Stimulated activated CD4-positive, alpha-beta T cell treated with anti-CD3 and anti-CD28 coated beads, Interleukin-1b, Interleukin-23, amount 100 ng/mL, for 24 hours (primary cell): ENCODE data around the gene PTGR2.
"Not testable (repeated sequence)": the region's sequence is repeated elsewhere in the genome, so short reads cannot be mapped to it uniquely, and the experiment has no call there.

ENCODE experiments used
- DNase-seq, 4 experiments: peaks; one replicate each; pipeline ENCODE4 v3.0.0-alpha.2; 2020; ENCODE audit warnings: low read depth in 4 of 4, low spot score in 1 of 4

PTGR2 gene

DNA sequence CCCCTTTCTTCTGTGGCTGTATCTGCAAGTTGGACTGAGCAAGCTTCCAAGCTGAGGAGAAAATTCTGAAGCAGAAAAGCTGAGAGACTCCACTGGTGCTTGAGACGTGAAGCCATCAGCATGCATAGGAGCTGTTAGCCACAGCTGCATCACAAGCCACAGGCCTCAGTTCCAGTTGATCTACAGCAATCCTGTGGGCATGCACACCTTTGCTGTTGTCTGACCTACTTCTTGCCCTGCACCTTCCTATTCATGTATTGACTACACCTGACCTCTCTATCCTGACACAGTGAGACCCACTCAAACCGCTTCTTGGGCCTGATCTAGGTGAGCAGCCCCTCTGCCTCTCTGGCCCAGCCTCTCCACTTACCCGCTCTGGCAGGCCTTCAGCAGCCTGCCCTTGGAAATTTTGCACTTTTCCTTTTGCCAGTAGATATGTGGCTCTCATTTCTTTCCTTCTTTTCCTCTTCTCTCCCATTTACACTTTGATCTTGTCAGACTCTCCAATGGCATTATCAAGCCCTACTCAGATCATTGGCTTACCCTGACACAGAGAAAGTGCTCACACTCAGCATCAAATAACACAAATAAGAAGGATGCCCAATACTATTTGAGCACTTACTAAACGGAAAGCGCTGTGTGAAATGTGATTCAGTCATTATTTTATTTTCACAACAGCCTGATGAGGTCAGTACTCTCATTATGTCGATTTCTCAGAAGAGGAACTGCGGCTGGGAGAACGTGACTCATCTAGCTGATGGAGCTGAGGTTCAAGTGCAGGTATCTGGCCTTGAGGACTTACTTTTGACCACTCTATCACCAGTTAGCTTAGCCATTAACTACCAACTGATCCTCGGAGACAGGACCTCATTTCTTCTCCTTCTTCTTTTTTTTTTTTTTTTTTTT is 21.9 kb upstream of the PTGR2 start:
- DNase-seq: peak in 1 of 4 experiments; percentile 26

DNA sequence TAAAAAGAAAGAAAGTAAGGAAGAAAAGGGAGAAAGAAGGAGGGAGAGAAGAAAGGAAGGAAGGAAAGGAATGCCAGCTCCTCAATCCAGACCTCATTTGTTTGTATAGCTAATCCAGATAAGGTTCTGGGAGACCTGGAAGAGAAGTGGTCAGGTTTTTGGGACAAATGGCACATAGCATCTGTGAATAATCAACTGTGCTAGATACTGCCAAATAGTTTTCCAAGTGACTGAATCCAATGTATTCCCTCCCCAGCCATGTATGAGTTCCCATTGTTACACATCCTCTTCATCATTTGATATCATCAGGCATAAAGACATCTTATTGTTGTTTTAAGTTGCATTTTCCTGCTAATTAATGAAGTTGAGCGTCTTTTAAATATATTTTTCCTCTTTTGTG is 18.6 kb upstream of the PTGR2 start:
- DNase-seq: no peak

DNA sequence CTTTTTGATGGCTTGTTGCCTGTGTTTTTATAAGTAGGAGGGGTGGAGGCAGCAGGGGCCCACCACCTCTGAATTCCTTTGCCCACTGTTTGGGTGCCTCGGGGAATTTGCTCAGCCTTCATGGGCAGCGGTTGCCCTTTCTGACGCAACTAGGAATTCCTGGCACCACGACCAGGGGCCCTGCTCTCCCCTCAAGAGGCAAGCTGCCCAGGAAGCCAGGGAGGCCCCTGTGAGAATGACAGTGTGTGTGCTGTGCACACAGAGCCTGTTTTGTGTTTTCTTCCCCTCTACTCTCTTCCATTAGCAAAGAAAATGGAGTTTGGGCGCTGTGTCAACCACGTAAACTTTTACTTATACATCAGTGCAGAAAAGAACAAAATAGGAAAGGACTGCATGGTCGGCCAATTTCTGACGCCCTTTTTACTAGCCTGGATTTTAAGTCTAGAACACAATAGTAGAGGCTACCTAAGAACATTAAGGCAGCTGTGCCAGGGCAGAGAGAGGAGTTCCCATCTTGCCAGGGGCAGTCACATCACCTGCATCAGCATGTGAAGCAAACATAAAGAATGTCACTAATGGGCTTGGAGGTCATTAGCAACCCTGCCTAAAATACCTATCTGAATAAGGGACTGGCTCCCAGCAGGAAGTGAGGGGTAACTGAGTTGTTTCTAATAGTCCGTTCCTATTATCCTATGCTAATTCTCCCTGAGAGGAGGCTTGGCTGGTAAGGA is 17.9 kb upstream of the PTGR2 start:
- no peak for DNase-seq

DNA sequence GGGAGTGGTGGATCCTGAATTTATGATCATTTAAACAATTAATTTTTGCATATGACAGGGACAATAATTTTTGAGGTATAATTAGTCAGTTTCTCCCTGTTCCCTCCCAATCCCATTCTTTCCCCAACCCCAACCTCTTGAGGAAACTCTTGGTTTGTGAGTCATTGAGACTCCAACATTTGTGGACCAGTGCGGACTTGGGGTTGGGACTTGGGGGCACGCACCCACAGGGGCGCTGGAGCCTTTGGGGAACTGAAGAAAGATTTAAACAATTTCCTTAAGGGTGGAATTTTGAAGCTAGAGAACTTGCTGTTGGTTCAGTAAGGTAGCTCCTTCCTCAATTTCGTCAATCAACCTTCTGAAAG is 17.4 kb upstream of the PTGR2 start:
- no peak for DNase-seq

DNA sequence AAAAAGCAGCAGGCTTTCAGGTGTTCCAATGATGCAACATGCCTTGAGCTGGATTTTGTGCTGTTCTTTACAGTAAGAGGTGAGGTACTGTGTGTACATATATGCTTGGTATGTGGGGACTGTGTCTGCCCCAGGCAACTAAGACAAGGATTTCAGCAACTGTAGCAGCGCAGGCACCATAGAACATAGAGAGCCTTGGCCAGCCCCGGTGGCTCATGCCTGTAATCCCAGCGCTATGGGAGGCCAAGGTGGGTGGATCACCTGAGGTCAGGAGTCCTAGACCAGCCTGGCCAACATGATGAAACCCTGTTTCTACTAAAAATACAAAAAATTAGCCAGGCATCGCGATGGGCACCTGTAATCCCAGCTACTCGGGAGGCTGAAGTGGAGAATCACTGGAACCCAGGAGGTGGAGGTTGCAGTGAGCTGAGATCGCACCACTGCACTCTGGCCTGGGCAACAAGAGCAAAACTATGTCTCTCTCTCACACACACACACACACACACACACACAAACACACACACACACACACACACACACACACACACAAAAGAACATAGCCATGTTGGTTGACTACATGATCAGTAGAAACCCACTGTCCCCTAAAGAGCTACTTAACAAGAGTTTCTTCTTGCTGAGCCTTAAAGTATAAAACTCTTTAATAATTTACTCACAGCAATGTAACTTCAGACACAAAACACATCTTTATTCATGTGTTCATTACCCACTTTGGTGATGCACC is 13.2 kb upstream of the PTGR2 start:
- DNase-seq: not testable (repeated sequence)

DNA sequence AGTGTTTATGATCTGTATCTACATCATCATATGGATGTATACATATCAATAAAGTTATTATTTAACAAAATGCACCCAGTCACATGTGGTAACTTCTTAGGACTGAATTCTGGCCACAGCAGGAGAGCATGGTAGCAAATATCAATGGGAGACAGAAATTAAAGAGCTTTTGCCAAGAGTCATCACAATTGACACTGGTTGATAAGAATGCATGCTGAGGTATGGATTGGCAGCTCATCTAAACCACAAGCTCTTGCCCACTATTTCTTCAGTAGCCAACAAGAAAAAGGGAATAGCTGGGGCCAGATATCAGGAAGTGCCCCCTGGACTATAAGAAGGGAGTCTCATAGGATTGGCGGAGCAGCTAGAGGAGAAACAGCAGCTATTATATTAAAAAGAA is 9.4 kb upstream of the PTGR2 start:
- DNase-seq: no peak

DNA sequence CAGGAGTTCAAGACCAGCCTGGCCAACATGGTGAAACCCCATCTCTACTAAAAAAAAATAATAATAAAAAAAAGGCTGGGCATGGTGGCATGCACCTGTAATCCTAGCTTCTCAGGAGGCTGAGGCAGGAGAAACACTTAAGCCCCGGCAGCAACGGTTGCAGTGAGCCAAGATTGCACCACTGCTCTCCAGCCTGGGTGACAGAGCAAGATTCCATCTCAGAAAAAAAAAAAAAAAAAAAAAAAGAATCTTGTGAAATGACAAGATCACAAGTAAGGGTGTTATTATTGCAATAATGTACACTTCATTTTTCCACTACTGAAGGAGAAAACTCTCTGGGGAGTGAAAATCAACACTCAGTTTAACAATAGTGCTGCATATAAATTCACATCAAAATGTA is 8.8 kb upstream of the PTGR2 start:
- no peak for DNase-seq

DNA sequence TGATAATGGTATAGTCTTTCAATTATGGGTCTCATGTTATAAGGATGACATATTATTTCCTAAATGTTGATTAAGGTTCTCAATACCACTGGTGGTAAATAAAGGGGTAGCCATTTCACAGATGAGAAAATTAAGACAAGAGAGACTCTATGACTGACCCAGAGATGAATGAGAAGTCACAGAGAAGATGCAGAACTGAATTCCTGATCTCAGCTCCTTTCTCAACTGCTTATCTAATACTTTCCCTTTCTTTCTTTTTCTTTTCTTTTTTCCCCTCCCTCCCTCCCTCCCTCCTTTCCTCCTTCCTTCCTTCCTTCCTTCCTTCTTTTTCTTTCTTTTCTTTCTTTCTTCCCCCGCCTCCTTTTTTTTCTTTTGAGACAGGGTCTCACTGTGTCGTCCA is 8.3 kb upstream of the PTGR2 start:
- no peak for DNase-seq

DNA sequence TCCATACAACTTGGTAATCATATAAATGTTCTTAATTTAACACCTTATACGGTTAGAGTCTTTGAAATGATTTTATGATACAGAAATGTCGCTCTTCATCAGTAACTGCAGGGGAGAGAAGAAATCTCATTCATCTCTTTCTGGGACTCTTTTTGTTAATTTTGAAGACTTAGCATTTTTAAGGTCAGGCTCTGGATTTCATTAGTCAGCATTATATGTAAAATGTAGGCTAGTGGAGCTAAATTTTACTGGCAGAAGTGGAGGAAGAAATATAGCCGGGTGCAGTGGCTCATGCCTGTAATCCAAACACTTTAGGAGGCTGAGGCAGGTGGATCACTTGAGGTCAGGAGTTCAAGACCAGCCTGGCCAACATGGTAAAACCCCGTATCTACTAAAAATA is 4.7 kb upstream of the PTGR2 start:
- DNase-seq: no peak

DNA sequence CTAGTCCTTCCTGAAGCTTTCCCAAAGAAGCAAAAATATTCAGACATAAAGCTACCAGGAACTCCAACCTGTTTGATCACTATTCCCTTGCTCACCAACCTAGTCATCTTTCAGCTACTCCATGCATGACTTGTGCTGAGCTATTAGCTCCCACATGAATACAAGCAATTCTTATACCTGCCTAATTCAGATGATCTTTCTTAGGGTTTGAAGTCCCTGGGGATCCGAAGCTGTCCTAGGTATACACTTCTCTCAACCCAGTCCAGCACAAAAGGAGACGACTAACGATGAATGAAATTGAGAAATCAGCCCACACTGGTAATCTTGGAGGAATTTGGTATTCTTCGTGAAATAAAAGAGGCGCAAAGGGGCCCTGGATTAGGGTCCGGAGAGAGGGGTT is 631 bp upstream of the PTGR2 start:
- no peak for DNase-seq

DNA sequence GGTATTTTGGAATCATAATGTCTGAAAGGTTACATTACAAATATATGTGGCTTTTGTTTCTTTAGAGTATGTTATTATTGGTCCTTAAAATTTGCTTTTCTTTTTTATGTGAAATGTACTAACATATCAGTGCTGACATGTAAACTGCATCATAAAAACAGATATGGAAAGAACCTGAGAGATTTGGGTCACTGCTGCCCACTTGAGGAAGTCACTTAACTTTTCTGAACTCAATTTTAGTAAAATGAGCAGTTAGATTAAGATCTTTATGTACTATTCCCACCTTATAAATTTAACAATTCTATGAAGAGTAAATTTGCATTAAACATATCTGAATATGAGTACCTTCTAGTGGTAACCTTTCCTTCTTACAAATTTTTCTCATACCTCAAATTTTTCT is 7.5 kb downstream of the PTGR2 start:
- DNase-seq: no peak

DNA sequence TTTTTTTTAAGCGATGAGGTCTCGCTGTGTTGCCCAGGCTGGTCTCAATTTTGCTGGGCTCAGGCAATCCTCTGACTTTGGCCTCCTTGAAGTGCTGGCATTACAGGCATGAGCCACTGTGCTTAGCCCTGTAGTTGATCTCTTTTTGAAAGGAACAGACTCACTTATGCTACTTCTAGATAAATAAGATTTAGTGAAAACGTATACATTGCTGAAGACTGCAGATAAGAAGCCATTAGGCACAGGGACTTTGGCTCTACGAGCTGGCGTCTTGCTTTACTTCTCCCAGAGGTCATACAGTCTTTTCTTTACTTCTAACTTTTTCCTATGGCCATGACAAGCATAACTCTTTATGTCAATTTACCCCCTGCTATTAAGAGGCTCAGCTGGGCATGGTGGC is 9.4 kb downstream of the PTGR2 start:
- no peak for DNase-seq

DNA sequence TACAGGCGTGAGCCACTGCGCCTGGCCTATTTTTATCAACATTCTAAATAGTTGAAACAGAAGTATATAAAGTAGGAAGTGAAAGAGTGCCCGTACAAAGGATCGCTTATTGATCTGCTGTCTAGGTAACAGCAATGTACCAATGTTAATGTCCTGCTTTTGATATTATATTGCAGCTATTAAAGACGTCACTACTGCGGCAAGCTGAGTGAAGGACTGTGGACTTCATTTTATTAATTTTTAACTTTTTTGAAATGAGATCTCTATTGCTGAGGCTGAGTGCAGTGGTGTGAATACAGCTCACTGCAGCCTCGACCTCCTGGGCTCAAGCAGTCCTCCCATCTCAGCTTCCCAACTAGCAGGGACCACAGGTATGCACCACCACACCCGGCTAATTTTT is 10.8 kb downstream of the PTGR2 start:
- no peak for DNase-seq

DNA sequence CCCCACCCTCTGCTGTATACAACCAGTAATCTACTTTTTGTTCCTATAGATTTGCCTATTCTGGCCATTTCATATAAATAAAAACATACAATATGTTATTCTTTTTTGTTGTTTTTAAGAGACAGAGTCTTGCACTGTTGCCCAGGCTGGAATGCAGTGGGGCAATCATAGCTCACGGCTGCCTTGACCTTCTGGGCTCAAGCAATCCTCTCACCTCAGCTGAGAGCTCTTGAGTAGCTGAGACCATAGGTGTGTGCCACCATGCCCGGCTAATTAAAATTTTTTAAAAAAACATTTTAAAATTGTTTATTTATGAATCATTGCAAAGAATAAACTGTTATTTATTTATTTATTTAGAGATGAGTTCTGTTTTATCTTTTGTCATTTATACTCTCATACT is 11.6 kb downstream of the PTGR2 start:
- no peak for DNase-seq

DNA sequence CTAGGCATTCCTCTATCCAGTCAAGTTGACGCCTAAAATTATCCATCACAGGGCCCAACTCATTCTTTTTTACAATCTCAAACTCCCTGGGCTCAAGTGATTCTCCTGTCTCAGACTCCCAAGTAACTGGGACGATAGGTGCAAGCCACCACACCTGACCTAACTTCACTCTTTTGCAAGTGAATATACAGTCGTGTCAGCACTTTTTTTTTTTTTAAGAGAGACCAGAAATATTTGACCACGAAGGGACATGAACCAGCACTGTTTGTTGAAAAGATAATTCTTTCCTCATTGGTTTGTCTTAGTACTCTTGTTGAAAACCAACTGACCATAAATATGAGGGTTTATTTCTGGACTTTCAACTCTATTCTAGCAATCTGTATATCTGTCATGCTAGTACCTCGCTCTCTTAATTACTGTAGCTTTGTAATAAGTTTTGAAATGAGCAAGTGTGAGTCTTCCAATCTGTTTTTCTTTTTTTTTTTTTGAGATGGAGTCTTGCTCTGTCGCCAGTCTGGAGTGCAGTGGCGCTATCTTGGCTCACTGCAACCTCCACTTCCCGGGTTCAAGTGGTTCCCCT is 14.0 kb downstream of the PTGR2 start:
- DNase-seq: no peak

DNA sequence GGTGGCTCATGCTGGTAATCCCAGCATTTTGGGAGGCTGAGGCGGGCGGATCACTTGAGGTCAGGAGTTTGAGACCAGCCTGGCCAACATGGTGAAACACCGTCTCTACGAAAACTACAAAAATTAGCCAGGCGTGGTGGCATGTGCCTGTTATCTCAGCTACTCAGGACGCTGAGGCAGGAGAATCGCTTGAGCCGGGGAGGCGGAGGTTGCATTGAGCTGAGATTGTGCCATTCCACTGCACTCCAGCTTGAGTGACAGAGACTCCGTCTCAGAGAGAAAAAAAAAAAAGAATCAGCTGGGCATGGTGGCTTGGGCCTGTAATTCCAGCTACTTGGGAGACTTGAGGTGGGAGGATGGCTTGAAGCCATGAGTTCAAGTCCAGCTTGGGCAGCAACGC is 18.1 kb downstream of the PTGR2 start:
- not testable (repeated sequence) for DNase-seq

DNA sequence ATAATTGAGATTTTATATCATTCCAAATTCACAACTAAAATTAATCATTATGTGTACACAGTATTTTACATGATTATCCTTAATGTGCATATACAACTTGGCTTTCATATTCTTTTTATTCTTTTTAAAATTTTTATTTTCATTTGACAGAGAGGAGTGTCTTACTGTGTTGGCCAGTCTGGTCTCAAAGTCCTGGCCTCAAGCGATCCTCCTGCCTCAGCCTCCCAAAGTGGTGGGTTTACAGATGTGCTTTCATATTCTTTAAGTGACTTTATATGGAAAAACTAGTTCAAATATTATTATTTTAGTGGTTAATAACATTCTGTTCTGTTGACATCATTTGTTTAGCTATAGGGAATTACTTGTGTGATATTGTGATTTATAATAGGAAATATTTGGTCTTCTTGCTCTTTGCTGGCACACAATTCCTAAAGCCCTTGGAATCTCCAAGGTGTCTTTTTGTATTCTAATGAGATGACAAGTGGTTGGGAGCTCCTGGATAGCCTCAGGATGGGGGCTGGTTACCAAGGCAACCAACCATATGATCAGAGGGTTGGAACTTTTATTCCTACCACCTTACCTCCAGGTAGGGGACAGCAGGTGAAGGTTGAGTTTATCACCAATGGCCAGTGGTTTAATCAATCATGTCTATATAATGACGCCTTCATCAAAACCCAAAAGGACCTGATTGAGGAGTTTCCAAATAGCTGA is 19.0 kb downstream of the PTGR2 start:
- no peak for DNase-seq

DNA sequence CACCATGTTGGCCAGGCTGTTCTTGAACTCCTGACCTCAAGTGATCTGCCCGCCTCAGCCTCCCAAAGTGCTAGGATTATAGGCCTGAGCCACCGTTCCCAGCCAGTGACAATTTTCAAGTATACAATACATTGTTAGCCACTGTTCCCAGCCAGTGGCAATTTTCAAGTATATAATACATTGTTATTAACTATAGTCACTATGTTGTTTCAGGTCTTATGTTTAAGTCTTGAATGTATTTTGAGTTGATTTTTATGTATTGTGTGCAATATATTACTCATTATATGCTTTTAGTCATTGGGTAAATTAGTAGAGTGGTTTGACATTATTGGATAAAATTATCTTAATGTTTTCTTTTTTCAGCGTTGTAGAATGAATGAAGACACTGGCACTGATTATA is 22.0 kb downstream of the PTGR2 start:
- DNase-seq: no peak

DNA sequence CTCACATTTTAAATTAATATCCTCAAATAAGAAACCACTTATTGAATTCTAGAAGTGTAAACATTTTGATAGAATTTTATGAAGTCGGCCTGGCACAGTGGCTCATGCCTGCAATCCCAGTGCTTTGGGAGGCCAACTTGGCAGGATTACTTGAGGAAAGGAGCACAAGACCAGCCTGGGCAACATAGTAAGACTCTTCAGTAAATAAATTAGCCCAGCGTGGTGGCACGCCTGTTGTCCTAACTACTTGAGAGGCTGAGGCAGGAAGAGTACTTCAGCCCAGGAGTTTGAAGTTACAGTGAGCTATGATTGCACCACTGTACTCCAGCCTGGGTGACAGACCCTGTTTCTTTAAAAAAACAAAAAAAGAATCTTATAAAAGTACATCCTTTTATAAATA is 26.2 kb downstream of the PTGR2 start:
- DNase-seq: no peak

DNA sequence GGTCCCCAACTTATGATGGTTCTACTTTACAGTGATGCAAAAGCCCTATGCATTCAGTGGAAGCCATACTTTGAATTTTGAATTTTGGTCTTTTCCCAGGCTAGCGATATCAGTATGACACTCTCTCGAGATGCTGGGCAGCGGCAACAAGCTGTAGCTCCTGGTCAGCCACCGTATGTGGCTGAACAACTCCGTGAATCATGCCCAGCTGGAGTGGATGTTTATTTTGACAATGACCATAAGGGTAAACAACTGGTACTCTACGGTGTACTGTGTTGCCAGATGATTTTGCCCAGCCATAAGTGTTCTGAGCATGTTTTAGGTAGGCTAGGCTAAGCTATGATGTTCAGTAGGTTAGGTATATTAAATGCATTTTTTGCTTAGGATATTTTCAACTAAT is 26.8 kb downstream of the PTGR2 start:
- DNase-seq: no peak

DNA sequence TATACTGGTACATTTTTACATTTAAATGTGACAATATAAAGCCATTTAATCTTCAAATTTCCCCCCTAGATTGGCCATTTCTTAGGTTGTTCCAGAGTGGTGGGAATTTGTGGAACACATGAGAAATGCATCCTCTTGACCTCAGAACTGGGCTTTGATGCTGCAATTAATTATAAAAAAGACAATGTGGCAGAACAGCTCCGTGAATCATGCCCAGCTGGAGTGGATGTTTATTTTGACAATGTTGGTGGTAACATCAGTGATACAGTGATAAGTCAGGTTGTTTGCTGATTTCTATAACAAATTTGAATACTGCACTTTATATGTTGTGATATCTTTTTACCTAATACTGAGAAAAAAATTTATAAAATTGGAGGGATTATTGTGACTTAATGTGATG is 27.4 kb downstream of the PTGR2 start:
- DNase-seq: no peak
